Inflammatory macrophage treated with lipopolysaccharide for 1 hour (primary cell): ENCODE results near the gene NAV3.

ENCODE experiments used
- DNase-seq, 2 donors: peaks; one replicate each; pipeline ENCODE4 v3.0.0-alpha.2; 2020 to 2022

NAV3 gene

GRCh38 chr12:77847680-77848431 is 17.2 kb downstream of the NAV3 start:
- no peak for DNase-seq

- DNase-seq: no peak
Observed at GRCh38 chr12:77850129-77850528, 19.4 kb downstream of the NAV3 start.

GRCh38 chr12:77850698-77851097 is 20.0 kb downstream of the NAV3 start:
- DNase-seq: no peak

GRCh38 chr12:77855548-77855947 is 24.9 kb downstream of the NAV3 start:
- DNase-seq: no peak

- DNase-seq: no peak
Observed at GRCh38 chr12:77861317-77861716, 30.6 kb downstream of the NAV3 start.

GRCh38 chr12:77865178-77865577 is 34.5 kb downstream of the NAV3 start:
- DNase-seq: no peak

GRCh38 chr12:77878901-77879300 is 48.2 kb downstream of the NAV3 start:
- DNase-seq: no peak

- no peak for DNase-seq
Observed at GRCh38 chr12:77882709-77883108, 52.0 kb downstream of the NAV3 start.

- no peak for DNase-seq
Observed at GRCh38 chr12:77888611-77889010, 57.9 kb downstream of the NAV3 start.

GRCh38 chr12:77891518-77892147 is 60.9 kb downstream of the NAV3 start:
- DNase-seq: no peak

- DNase-seq: no peak
Observed at GRCh38 chr12:77893918-77894317, 63.2 kb downstream of the NAV3 start.

GRCh38 chr12:77894556-77894955 is 63.9 kb downstream of the NAV3 start:
- no peak for DNase-seq

GRCh38 chr12:77895699-77896098 is 65.0 kb downstream of the NAV3 start:
- DNase-seq: no peak

GRCh38 chr12:77907936-77908335 is 77.2 kb downstream of the NAV3 start:
- no peak for DNase-seq

GRCh38 chr12:77914081-77914488 is 83.4 kb downstream of the NAV3 start:
- DNase-seq: no peak

GRCh38 chr12:77915071-77915600 is 84.4 kb downstream of the NAV3 start:
- no peak for DNase-seq

- no peak for DNase-seq
Observed at GRCh38 chr12:77916276-77916675, 85.6 kb downstream of the NAV3 start.

- DNase-seq: no peak
Observed at GRCh38 chr12:77918046-77918445, 87.4 kb downstream of the NAV3 start.

GRCh38 chr12:77919450-77919849 is 88.8 kb downstream of the NAV3 start:
- DNase-seq: no peak

GRCh38 chr12:77923882-77924281 is 93.2 kb downstream of the NAV3 start:
- no peak for DNase-seq

GRCh38 chr12:77924703-77925102 is 94.0 kb downstream of the NAV3 start:
- DNase-seq: no peak

- peak in 1 of 2 donors; percentile 23 for DNase-seq
Observed at GRCh38 chr12:77925536-77926108, 94.9 kb downstream of the NAV3 start.

GRCh38 chr12:77928078-77928477 is 97.4 kb downstream of the NAV3 start:
- DNase-seq: no peak

GRCh38 chr12:77932216-77932615 is 101.5 kb downstream of the NAV3 start:
- no peak for DNase-seq
